NT2/D1 (cell line): ENCODE data around the gene MAP3K20.

Experiments used
- YY1 ChIP-seq: IDR thresholded peaks from 2 replicates; pipeline ENCODE4 v1.6.1; 2011; ENCODE audit not compliant: insufficient read length, insufficient read depth
- ZNF274 ChIP-seq: IDR thresholded peaks from 2 replicates; pipeline ENCODE4 v1.6.1; 2011; ENCODE audit warnings: mild to moderate bottlenecking, low read depth, low read length

DNA sequence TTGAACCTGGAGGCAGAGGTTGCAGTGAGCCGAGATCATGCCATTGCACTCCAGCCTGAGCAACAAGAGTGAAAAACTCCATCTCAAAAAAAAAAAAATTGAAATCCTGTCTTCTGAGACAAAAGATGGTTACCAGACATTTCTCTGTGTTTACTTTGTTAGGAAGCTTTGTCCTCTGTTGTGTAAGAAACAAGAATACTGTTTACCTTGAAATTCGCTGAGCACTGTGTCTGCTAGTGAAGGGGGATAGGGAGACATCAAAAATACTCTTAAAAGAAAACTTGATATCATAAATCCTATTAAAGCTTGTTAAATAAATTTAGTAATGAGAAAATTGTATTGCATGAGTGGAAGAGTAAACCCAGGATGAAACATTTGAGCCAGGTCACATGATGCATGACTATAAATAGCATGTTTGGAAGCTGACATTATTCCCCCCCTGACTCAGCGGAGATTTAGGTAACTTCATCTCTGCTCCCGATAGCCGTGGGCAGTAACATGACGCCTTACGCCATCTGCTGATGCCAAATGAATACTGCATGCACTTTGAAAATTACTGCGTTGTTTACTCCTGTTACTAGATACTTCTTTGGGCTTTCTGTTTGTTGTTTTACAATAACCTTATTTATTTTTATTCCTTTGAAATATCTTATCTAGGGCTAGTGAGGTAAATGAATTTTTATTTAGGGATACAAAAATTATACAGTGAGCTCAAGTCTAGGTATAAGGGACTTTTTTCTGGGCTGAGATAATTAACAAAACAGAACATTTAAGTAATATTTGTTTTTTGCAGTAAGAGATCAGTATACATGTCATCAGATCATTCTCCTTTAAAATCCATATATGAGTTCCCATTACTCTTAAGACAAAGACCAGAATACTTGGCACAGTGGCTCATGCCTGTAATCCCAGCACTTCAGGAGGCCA, 134.9 kb downstream of the MAP3K20 start:
- TF ChIP-seq ZNF274 (no peak), YY1 (no peak)
